Endothelial cell of umbilical vein (primary cell): ENCODE measurements around the gene RPRD1A. TPM values are rescaled to one million over a fixed set of nuclear protein-coding genes. Genes with fewer than 3 reads are reported as not detected.

Source experiments
- BruUV-seq: library from RNA; stranded (reverse); fragments of 400-500 nt; replicated peaks from 2 replicates; lab custom pipeline; 2021; lab: Mats Ljungman, UMichigan
- CTCF ChIA-PET: fragments of 300-600, 350-600 bp; sonication (Branson Sonifier 250); formaldehyde crosslinking; loops from one replicate; lab custom pipeline; 2021; ENCODE audit warnings: antibody characterized with exemption, inconsistent platforms; lab: Charles Lee
- POLR2A ChIA-PET: fragments of 300-600, 350-600 bp; sonication (Branson Sonifier 250); formaldehyde crosslinking; loops from one replicate; lab custom pipeline; 2021; ENCODE audit warnings: antibody characterized with exemption, inconsistent platforms; lab: Charles Lee
- DNase-seq: peaks from one replicate; pipeline ENCODE4 v3.0.0-alpha.2; 2011; ENCODE audit warnings: low read depth, low spot score
- FAIRE-seq: peaks from 2 replicates; lab custom pipeline; 2011; peaks lifted over from hg19 to GRCh38; lab: Jason Lieb, UNC
- H2AFZ ChIP-seq: 2 replicates; pipeline ENCODE4 v1.6.0; 2012; ENCODE audit warnings: low read depth, low read length, control low read depth, inconsistent platforms
- H3K27ac ChIP-seq: 2 replicates; pipeline ENCODE4 v1.5.1; 2011; ENCODE audit warnings: low read depth, mild to moderate bottlenecking, control low read depth, low read length, moderate library complexity; ENCODE audit not compliant: insufficient read depth
- H3K27me3 ChIP-seq, 2 experiments: 2 replicates each; pipeline versions ENCODE4 v1.6.0 to v1.6.1; 2011; ENCODE audit warnings: low read length in 2 of 2, mixed read lengths in 1 of 2; ENCODE audit not compliant: control insufficient read depth in 2 of 2, insufficient read depth in 2 of 2
- H3K36me3 ChIP-seq, 2 experiments: 2 replicates in 1 of 2; 3 replicates in 1 of 2; pipeline ENCODE4 v1.5.1; 2011; ENCODE audit warnings: low read length in 2 of 2, mild to moderate bottlenecking in 1 of 2, moderate library complexity in 1 of 2; ENCODE audit not compliant: control insufficient read depth in 2 of 2, insufficient read depth in 2 of 2; ENCODE audit errors: extremely low read depth in 1 of 2
- H3K4me1 ChIP-seq: 3 replicates; pipeline ENCODE4 v1.5.1; 2011; ENCODE audit warnings: mild to moderate bottlenecking, low read length; ENCODE audit not compliant: control insufficient read depth, insufficient read depth; ENCODE audit errors: extremely low read depth
- H3K4me2 ChIP-seq: 2 replicates; pipeline ENCODE4 v1.6.1; 2011; ENCODE audit warnings: low read length, control low read depth, mixed read lengths; ENCODE audit not compliant: insufficient read depth
- H3K4me3 ChIP-seq, 3 experiments: fragments of 200-600 bp in 1 of 3; sonication (generic), shearing (Covaris generic) in 1 of 3; replicated peaks in 1 of 3; 2 replicates each; pipeline ENCODE4 v1.5.1; 2011 to 2016; ENCODE audit warnings: control low read depth in 3 of 3, low read length in 3 of 3, mild to moderate bottlenecking in 2 of 3, inconsistent platforms in 1 of 3, low read depth in 1 of 3, moderate library complexity in 1 of 3; ENCODE audit not compliant: insufficient read depth in 1 of 3
- H3K79me2 ChIP-seq: 2 replicates; pipeline ENCODE4 v1.6.0; 2012; ENCODE audit warnings: low read length, inconsistent platforms; ENCODE audit not compliant: control insufficient read depth, insufficient read depth
- H3K9ac ChIP-seq: replicated peaks from 2 replicates; pipeline ENCODE3; 2011; ENCODE audit warnings: low read length, control low read depth; ENCODE audit not compliant: insufficient read depth; ENCODE audit errors: extremely low read depth
- H3K9me1 ChIP-seq: replicated peaks from 3 replicates; pipeline ENCODE4 v1.6.0; 2011; ENCODE audit warnings: mild to moderate bottlenecking, low read length; ENCODE audit not compliant: control insufficient read depth, insufficient read depth; ENCODE audit errors: extremely low read depth
- H3K9me3 ChIP-seq: replicated peaks from 2 replicates; pipeline ENCODE4 v1.5.1; 2012; ENCODE audit warnings: low read length, inconsistent platforms; ENCODE audit not compliant: control insufficient read depth, insufficient read depth
- H4K20me1 ChIP-seq: replicated peaks from 2 replicates; pipeline ENCODE3; 2011; ENCODE audit warnings: mild to moderate bottlenecking, low read length; ENCODE audit not compliant: control insufficient read depth, insufficient read depth; ENCODE audit errors: extremely low read depth
- EZH2 ChIP-seq: IDR thresholded peaks from 2 replicates; pipeline ENCODE4 v1.6.1; 2012; ENCODE audit warnings: borderline replicate concordance, low read depth, mild to moderate bottlenecking, moderate library complexity, low read length, inconsistent platforms; ENCODE audit not compliant: severe bottlenecking
- FOS ChIP-seq: IDR thresholded peaks from 2 replicates; pipeline ENCODE4 v1.6.1; 2011; ENCODE audit warnings: mild to moderate bottlenecking, low read length, moderate library complexity, borderline replicate concordance; ENCODE audit not compliant: insufficient read depth
- GATA2 ChIP-seq: IDR thresholded peaks from 2 replicates; pipeline ENCODE4 v1.7.0; 2011; ENCODE audit warnings: low read depth, mild to moderate bottlenecking, moderate library complexity, mixed read lengths, low read length; ENCODE audit not compliant: insufficient read length, insufficient read depth
- JUN ChIP-seq: IDR thresholded peaks from 2 replicates; pipeline ENCODE4 v1.6.1; 2011; ENCODE audit warnings: borderline replicate concordance, low read depth; ENCODE audit not compliant: insufficient read length, insufficient read depth
- MYC ChIP-seq: IDR thresholded peaks from one replicate; pipeline ENCODE4 v1.6.1; 2011; ENCODE audit warnings: mild to moderate bottlenecking, low read depth, low read length
- POLR2A ChIP-seq: IDR thresholded peaks from 2 replicates; pipeline ENCODE4 v1.6.1; 2012; ENCODE audit warnings: low read depth, mild to moderate bottlenecking, control low read depth, low read length
- POLR2AphosphoS5 ChIP-seq: IDR thresholded peaks from 2 replicates; pipeline ENCODE4 v1.6.1; 2012; ENCODE audit warnings: low read depth, mild to moderate bottlenecking, control low read depth, low read length, moderate library complexity; ENCODE audit not compliant: insufficient read depth
- dilution Hi-C: fragments of 300-500 bp; cut with MboI; formaldehyde crosslinking; loops from one replicate; pipeline ENCODE4 v1.15.0; 2019; ENCODE audit warnings: low sequenced_read_pairs; ENCODE audit not compliant: extremely low pct_ligation_motif_present
- intact Hi-C: fragments of 100-400 bp; cut with micrococcal nuclease; formaldehyde crosslinking; loops from one replicate; pipeline ENCODE4 v1.10.0; 2022
- polyA plus RNA-seq, 4 experiments: library from polyadenylated mRNA; depleted of rRNA in 3 of 4; stranded (reverse) in 3 of 4; unstranded in 1 of 4; fragments of >200 nt; gene quantifications; 2 replicates each; pipeline versions ENCODE4 v1.2.1 to v1.2.3, GENCODE V29; 2011 to 2012; ENCODE audit warnings: missing spikeins in 1 of 4
- total RNA-seq: library from RNA; stranded (reverse); gene quantifications from 2 replicates; pipeline ENCODE4 v1.2.3, GENCODE V29; 2021
- TF ChIP-seq, protein P1 (sequence below), 2 donors: IDR thresholded peaks; 1 replicate in 1 of 2; 2 replicates in 1 of 2; pipeline ENCODE4 v1.5.1; 2011; ENCODE audit warnings: low read length in 2 of 2, mild to moderate bottlenecking in 2 of 2, moderate library complexity in 2 of 2, control low read depth in 1 of 2, inconsistent platforms in 1 of 2, low read depth in 1 of 2; ENCODE audit not compliant: insufficient read depth in 1 of 2; ENCODE audit errors: extremely low read depth in 1 of 2
- TF ChIP-seq, protein P2 (sequence below): IDR thresholded peaks from 2 replicates; pipeline ENCODE4 v1.6.1; 2011; ENCODE audit not compliant: insufficient read depth, insufficient read length

Gene RPRD1A
- total and polyA plus RNA-seq, 2 donors (not counting 3 experiments of a cell fraction or from before 2014, with no cell fraction given) = 13.5 to 50.7 TPM

DNA sequence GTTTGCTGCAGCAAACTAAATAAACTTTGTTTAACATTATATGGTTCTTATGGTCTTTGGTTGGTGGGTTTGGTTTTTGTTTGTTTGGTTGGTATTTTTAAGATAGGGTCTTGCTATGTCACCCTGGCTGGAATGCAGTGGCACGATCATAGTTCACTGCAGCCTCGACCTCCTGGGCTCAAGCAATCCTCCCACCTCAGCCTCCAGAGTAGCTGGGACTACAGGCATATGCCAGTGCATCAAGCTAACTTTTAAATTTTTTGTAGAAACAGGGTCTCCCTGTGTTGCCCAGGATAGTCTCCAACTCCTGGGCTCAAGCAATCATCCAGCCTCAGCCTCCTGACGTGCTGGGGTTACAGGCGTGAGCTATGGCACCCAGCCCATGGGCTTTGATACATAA lies 7.1 kb upstream of the RPRD1A start:
- H4K20me1 ChIP-seq = no peaks in the 10 kb centered on the region
- ChIA-PET CTCF (interaction anchor here (0.7 to 1.2 kb wide), 2 partner anchors 18 to 21 kb away, joined by 4 to 6 read pairs; no protein-coding TSS in a partner anchor), POLR2A (no interaction called here)
- H3K4me3 ChIP-seq = no peak overlapping the region
- no peaks in the 10 kb centered on the region for H3K9me3 ChIP-seq
- no peak overlapping the region for H3K4me2 ChIP-seq
- intact Hi-C loops (no loop called here), dilution Hi-C loops (no loop called here)
- H3K27ac ChIP-seq = no peak overlapping the region
- no peaks in the 10 kb centered on the region for H3K36me3 ChIP-seq
- no peak overlapping the region for H2AFZ ChIP-seq
- FAIRE-seq (no peak), DNase-seq (no peak)
- no peaks in the 10 kb centered on the region for H3K4me1 ChIP-seq
- H3K27me3 ChIP-seq = peaks cover 6 to 11% of the 10 kb centered on the region in 2 experiments
- no TSS peak for BruUV-seq
- H3K9ac ChIP-seq = no peak overlapping the region
- H3K79me2 ChIP-seq = no peaks in the 10 kb centered on the region
- H3K9me1 ChIP-seq = no peaks in the 10 kb centered on the region
- TF ChIP-seq POLR2AphosphoS5 (no peak), GATA2 (no peak), MYC (no peak), EZH2 (no peak), FOS (no peak), JUN (no peak), POLR2A (no peak)
- TF ChIP-seq, protein P1, sequence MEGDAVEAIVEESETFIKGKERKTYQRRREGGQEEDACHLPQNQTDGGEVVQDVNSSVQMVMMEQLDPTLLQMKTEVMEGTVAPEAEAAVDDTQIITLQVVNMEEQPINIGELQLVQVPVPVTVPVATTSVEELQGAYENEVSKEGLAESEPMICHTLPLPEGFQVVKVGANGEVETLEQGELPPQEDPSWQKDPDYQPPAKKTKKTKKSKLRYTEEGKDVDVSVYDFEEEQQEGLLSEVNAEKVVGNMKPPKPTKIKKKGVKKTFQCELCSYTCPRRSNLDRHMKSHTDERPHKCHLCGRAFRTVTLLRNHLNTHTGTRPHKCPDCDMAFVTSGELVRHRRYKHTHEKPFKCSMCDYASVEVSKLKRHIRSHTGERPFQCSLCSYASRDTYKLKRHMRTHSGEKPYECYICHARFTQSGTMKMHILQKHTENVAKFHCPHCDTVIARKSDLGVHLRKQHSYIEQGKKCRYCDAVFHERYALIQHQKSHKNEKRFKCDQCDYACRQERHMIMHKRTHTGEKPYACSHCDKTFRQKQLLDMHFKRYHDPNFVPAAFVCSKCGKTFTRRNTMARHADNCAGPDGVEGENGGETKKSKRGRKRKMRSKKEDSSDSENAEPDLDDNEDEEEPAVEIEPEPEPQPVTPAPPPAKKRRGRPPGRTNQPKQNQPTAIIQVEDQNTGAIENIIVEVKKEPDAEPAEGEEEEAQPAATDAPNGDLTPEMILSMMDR (IDR thresholded peaks at IDR 0.05; ENCODE audit: extremely low read depth in 1 of 2, insufficient read depth in 1 of 2, low read depth in 1 of 2, low read length in 2 of 2) = no peak
- TF ChIP-seq, protein P2, sequence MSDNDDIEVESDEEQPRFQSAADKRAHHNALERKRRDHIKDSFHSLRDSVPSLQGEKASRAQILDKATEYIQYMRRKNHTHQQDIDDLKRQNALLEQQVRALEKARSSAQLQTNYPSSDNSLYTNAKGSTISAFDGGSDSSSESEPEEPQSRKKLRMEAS = no peak
